ENCODE data around the gene PSMG4.
A peak's percentile ranks its signal among the peaks of the same experiment; 100 is the strongest.

The PSMG4 gene

GRCh38 chr6:3258720-3259490, at the start of gene PSMG4:
TSS of gene PSMG4 (plus strand) at chr6:3258947. CDS start at chr6:3259023, 76 bp downstream.
- DNase-seq: peak; percentile 93

- no peak for DNase-seq
Observed at GRCh38 chr6:3209114-3210023, 49.4 kb upstream of the PSMG4 start.

GRCh38 chr6:3210024-3210610, 48.6 kb upstream of the PSMG4 start:
- no peak for DNase-seq

- no peak for DNase-seq
Observed at GRCh38 chr6:3211681-3212080, 47.1 kb upstream of the PSMG4 start.

GRCh38 chr6:3212261-3212660, 46.5 kb upstream of the PSMG4 start:
- DNase-seq: no peak

GRCh38 chr6:3213334-3213695, 45.4 kb upstream of the PSMG4 start:
- no peak for DNase-seq

- DNase-seq: no peak
Observed at GRCh38 chr6:3214898-3215297, 43.8 kb upstream of the PSMG4 start.

- no peak for DNase-seq
Observed at GRCh38 chr6:3217286-3217685, 41.5 kb upstream of the PSMG4 start.

GRCh38 chr6:3218266-3218665, 40.5 kb upstream of the PSMG4 start:
- no peak for DNase-seq

GRCh38 chr6:3220366-3220765, 38.4 kb upstream of the PSMG4 start:
- no peak for DNase-seq

- no peak for DNase-seq
Observed at GRCh38 chr6:3221578-3221977, 37.2 kb upstream of the PSMG4 start.

GRCh38 chr6:3222506-3223038, 36.2 kb upstream of the PSMG4 start:
- no peak for DNase-seq

GRCh38 chr6:3226042-3226441, 32.7 kb upstream of the PSMG4 start:
- no peak for DNase-seq

- DNase-seq: no peak
Observed at GRCh38 chr6:3226481-3227362, 32.0 kb upstream of the PSMG4 start.

GRCh38 chr6:3227363-3228045, 31.2 kb upstream of the PSMG4 start, which contains the start of gene TUBB2B:
TSS of gene TUBB2B (minus strand) at chr6:3227653. CDS start at chr6:3227543, 110 bp downstream.
- no peak for DNase-seq

- no peak for DNase-seq
Observed at GRCh38 chr6:3228046-3228671, 30.6 kb upstream of the PSMG4 start.

GRCh38 chr6:3228771-3229565, 29.8 kb upstream of the PSMG4 start:
- DNase-seq: peak; percentile 52

GRCh38 chr6:3229566-3230178, 29.1 kb upstream of the PSMG4 start:
- DNase-seq: peak; percentile 34

- DNase-seq: no peak
Observed at GRCh38 chr6:3230256-3230882, 28.4 kb upstream of the PSMG4 start.
